Lower leg skin (tissue), 4 donors: ENCODE measurements around the gene BZW1. TPM values are rescaled to one million over a fixed set of nuclear protein-coding genes. Genes with fewer than 3 reads are reported as not detected.

Source experiments
- DNase-seq, 2 donors: peaks; one replicate each; pipeline ENCODE4 v3.0.0-alpha.2; 2019; ENCODE audit warnings: low spot score in 2 of 2
- H3K4me3 ChIP-seq: fragments of 200-600 bp; sonication (generic); 2 replicates; pipeline ENCODE4 v1.5.1; 2017; ENCODE audit warnings: mild to moderate bottlenecking, low read depth; ENCODE audit not compliant: poor library complexity, severe bottlenecking
- CTCF ChIP-seq, 3 donors: fragments of 450-650 bp; IDR thresholded peaks; one replicate each; pipeline ENCODE4 v1.5.1; 2016; ENCODE audit warnings: antibody characterized with exemption in 3 of 3, mild to moderate bottlenecking in 3 of 3, moderate library complexity in 2 of 3
- POLR2A ChIP-seq, 2 donors: fragments of 450-650 bp; IDR thresholded peaks; one replicate each; pipeline ENCODE4 v1.6.1; 2016 to 2017; ENCODE audit warnings: antibody characterized with exemption in 2 of 2, mild to moderate bottlenecking in 1 of 2, moderate library complexity in 1 of 2
- WGBS, 2 donors: methylation state at CpG; one replicate each; pipeline ENCODE4 v1.1.5; 2018; 5-methylcytosine and 5-hydroxymethylcytosine counted together
- intact Hi-C: fragments of 100-400 bp; cut with DNase I; formaldehyde crosslinking; loops from one replicate; pipeline ENCODE4 v1.15.0; 2023; ENCODE audit warnings: low total_unique reads
- total RNA-seq, 4 donors: library from RNA; depleted of rRNA; stranded (reverse); fragments of >200 nt; gene quantifications; one replicate each; pipeline ENCODE4 v1.1.0, GENCODE V29; 2016

Gene BZW1
- total RNA-seq, 4 donors from 2014 or later, result 57.6 to 156 (median 148) TPM

GRCh38 chr2:200786826-200787225 lies 24.9 kb upstream of the BZW1 start:
- intact Hi-C loops, result no loop called here
- TF ChIP-seq POLR2A (IDR thresholded peaks at IDR 0.05) (no peak), CTCF (IDR thresholded peaks at IDR 0.05) (no peak)
- 44 to 65% methylated on average over 3 of the region's 3 CpGs for WGBS, 2 donors
- no peak overlapping the region for H3K4me3 ChIP-seq
- no peak for DNase-seq

- DNase-seq, result no peak
- no peak for TF ChIP-seq CTCF (IDR thresholded peaks at IDR 0.05)
- no peak for TF ChIP-seq POLR2A (IDR thresholded peaks at IDR 0.05)
- 61 to 62% methylated on average over 16 of the region's 16 CpGs for WGBS, 2 donors
- H3K4me3 ChIP-seq, result no peak overlapping the region
- intact Hi-C loops, result no loop called here
Measured at GRCh38 chr2:200787351-200788120, 24.2 kb upstream of the BZW1 start.

GRCh38 chr2:200788121-200788718 lies 23.5 kb upstream of the BZW1 start:
- no peak for DNase-seq
- intact Hi-C loops, result no loop called here
- WGBS, 2 donors, result 63 to 65% methylated on average over 6 of the region's 6 CpGs
- no peak overlapping the region for H3K4me3 ChIP-seq
- no peak for TF ChIP-seq POLR2A (IDR thresholded peaks at IDR 0.05)
- no peak for TF ChIP-seq CTCF (IDR thresholded peaks at IDR 0.05)

GRCh38 chr2:200790185-200790584 lies 21.5 kb upstream of the BZW1 start:
- no peak overlapping the region for H3K4me3 ChIP-seq
- 65 to 67% methylated on average over 1 of the region's 1 CpG for WGBS, 2 donors
- intact Hi-C loops, result no loop called here
- no peak for DNase-seq
- no peak for TF ChIP-seq CTCF (IDR thresholded peaks at IDR 0.05)
- TF ChIP-seq POLR2A (IDR thresholded peaks at IDR 0.05), result no peak

GRCh38 chr2:200791905-200792304 lies 19.8 kb upstream of the BZW1 start:
- no peak for DNase-seq
- H3K4me3 ChIP-seq, result no peak overlapping the region
- intact Hi-C loops, result no loop called here
- no peak for TF ChIP-seq CTCF (IDR thresholded peaks at IDR 0.05)
- TF ChIP-seq POLR2A (IDR thresholded peaks at IDR 0.05), result no peak
